ENCODE measurements around the gene TOM1L2. TPM values are rescaled to one million over a fixed set of nuclear protein-coding genes. Genes with fewer than 3 reads are reported as not detected.

Gene TOM1L2
- total RNA-seq, 1 experiment from 2014 or later, result 35.5 TPM

- no peak for TF ChIP-seq CTCF (IDR thresholded peaks at IDR 0.05; ENCODE audit: insufficient read depth in 1 of 2, low read depth in 1 of 2, low read length in 1 of 2, severe bottlenecking in 1 of 2, unreplicated experiment in 1 of 2)
- H3K9me3 Mint-ChIP-seq (ENCODE audit: unreplicated experiment), result no peaks in the 10 kb centered on the region
- H3K4me3 Mint-ChIP-seq (ENCODE audit: unreplicated experiment), result peak overlapping the region; percentile 82
- intact Hi-C loops (cut with micrococcal nuclease; ENCODE audit: unreplicated experiment), result no loop called here
- no peak for DNase-seq
- ChIA-PET CTCF (interaction anchor here (0.6 to 1.6 kb wide), 9 partner anchors 12 to 1341 kb away, joined by 3 to 8 read pairs (median 4); partner anchors contain the start of genes DRC3 and TOM1L2), POLR2A (interaction anchor here (0.5 to 1.9 kb wide), 26 partner anchors 9 to 1397 kb away, joined by 3 to 18 read pairs (median 5); partner anchors contain the start of genes DRC3, RASD1 and TOM1L2)
- Histone ChIP-seq H3K4me1 (peaks cover 45% of the 10 kb centered on the region), H3K36me3 (ENCODE audit: control insufficient read depth, insufficient read depth, low read length) (no peaks in the 10 kb centered on the region; the same call in 1 of the 2 replicates), H3K4me3 (ENCODE audit: low read depth, low read length) (peak overlapping the region; percentile 98), H3K9me3 (no peaks in the 10 kb centered on the region), H3K27me3 (replicated peaks; ENCODE audit: control insufficient read depth, insufficient read depth, low read length) (no peaks in the 10 kb centered on the region)
- H3K36me3 Mint-ChIP-seq (ENCODE audit: insufficient read depth, unreplicated experiment), result peaks cover 63% of the 10 kb centered on the region
- H3K4me1 Mint-ChIP-seq (ENCODE audit: low read depth, unreplicated experiment), result peaks cover 31% of the 10 kb centered on the region
- H3K27ac Mint-ChIP-seq (ENCODE audit: unreplicated experiment), result peak overlapping the region; percentile 98
- H3K27me3 Mint-ChIP-seq (ENCODE audit: insufficient read depth, unreplicated experiment), result no peaks in the 10 kb centered on the region
- BruUV-seq (replicated peaks), result TSS peak; percentile 34
Measured at GRCh38 chr17:17835415-17836249, 136.6 kb downstream of the TOM1L2 start.

- CTCF ChIA-PET, result no interaction called here
Measured at GRCh38 chr17:17834974-17835373, 137.2 kb downstream of the TOM1L2 start.

More at GRCh38 chr17:17834974-17835373, 137.2 kb downstream of the TOM1L2 start:
- Histone ChIP-seq H3K4me1 (peaks cover 46% of the 10 kb centered on the region), H3K27me3 (replicated peaks; ENCODE audit: control insufficient read depth, insufficient read depth, low read length) (no peaks in the 10 kb centered on the region), H3K9me3 (no peaks in the 10 kb centered on the region), H3K36me3 (ENCODE audit: control insufficient read depth, insufficient read depth, low read length) (no peaks in the 10 kb centered on the region; the same call in 1 of the 2 replicates), H3K4me3 (ENCODE audit: low read depth, low read length) (no peak overlapping the region)
- Mint-ChIP-seq H3K9me3 (ENCODE audit: unreplicated experiment) (no peaks in the 10 kb centered on the region), H3K36me3 (ENCODE audit: insufficient read depth, unreplicated experiment) (peaks cover 69% of the 10 kb centered on the region), H3K4me1 (ENCODE audit: low read depth, unreplicated experiment) (peaks cover 31% of the 10 kb centered on the region), H3K27me3 (ENCODE audit: insufficient read depth, unreplicated experiment) (no peaks in the 10 kb centered on the region), H3K27ac (ENCODE audit: unreplicated experiment) (no peak overlapping the region), H3K4me3 (ENCODE audit: unreplicated experiment) (peak overlapping the region; percentile 82)
- no peak for DNase-seq
- intact Hi-C loops (cut with micrococcal nuclease; ENCODE audit: unreplicated experiment), result loop anchor here (1.0 kb wide), 1 partner anchor 11 kb away; no protein-coding TSS in a partner anchor
- no peak for TF ChIP-seq CTCF (IDR thresholded peaks at IDR 0.05; ENCODE audit: insufficient read depth in 1 of 2, low read depth in 1 of 2, low read length in 1 of 2, severe bottlenecking in 1 of 2, unreplicated experiment in 1 of 2)
- no TSS peak for BruUV-seq (replicated peaks)
- POLR2A ChIA-PET, result no interaction called here
